HL-60 (cell line): Measurements from ENCODE around the gene CEP63.

ENCODE experiments used
- DNase-seq, 2 experiments: peaks; one replicate each; pipeline ENCODE4 v3.0.0-alpha.2; 2010 to 2020; ENCODE audit warnings: low read depth in 1 of 2, low spot score in 1 of 2
- H3K27ac ChIP-seq: fragments of 250-450 bp; sonication (Bioruptor Pico); replicated peaks from 2 replicates; pipeline ENCODE4 v1.5.1; 2020; ENCODE audit warnings: mild to moderate bottlenecking, moderate library complexity
- H3K27me3 ChIP-seq: fragments of 250-450 bp; sonication (Bioruptor Pico); 2 replicates; pipeline ENCODE4 v1.5.1; 2021; ENCODE audit warnings: mild to moderate bottlenecking, moderate library complexity; ENCODE audit not compliant: insufficient read depth, poor library complexity, severe bottlenecking
- H3K4me3 ChIP-seq: replicated peaks from 2 replicates; pipeline ENCODE4 v1.5.1; 2011; ENCODE audit warnings: mild to moderate bottlenecking, control low read depth, low read length; ENCODE audit not compliant: insufficient read depth
- CTCF ChIP-seq: IDR thresholded peaks from one replicate; pipeline ENCODE4 v1.5.1; 2011; ENCODE audit warnings: low read length, control low read depth, inconsistent platforms; ENCODE audit not compliant: insufficient read depth
- GABPA ChIP-seq: IDR thresholded peaks from 2 replicates; pipeline ENCODE4 v1.6.1; 2012; ENCODE audit warnings: low read depth
- POLR2AphosphoS5 ChIP-seq: IDR thresholded peaks from 2 replicates; pipeline ENCODE4 v1.6.1; 2012; ENCODE audit warnings: low read depth
- REST ChIP-seq: IDR thresholded peaks from 2 replicates; pipeline ENCODE4 v1.6.1; 2012; ENCODE audit warnings: low read depth; ENCODE audit not compliant: insufficient replicate concordance
- SPI1 ChIP-seq: IDR thresholded peaks from 2 replicates; pipeline ENCODE4 v1.6.1; 2012; ENCODE audit warnings: low read depth, mild to moderate bottlenecking, borderline replicate concordance

The CEP63 gene

GRCh38 chr3:134622806-134623365 is 137.0 kb downstream of the CEP63 start:
- Histone ChIP-seq H3K27me3 (no peaks in the 10 kb centered on the region), H3K27ac (no peak overlapping the region), H3K4me3 (no peak overlapping the region)
- TF ChIP-seq SPI1 (no peak), POLR2AphosphoS5 (no peak), CTCF (no peak), REST (no peak), GABPA (no peak)
- no peak for DNase-seq

GRCh38 chr3:134623615-134624245 is 137.9 kb downstream of the CEP63 start:
- H3K27ac ChIP-seq = no peak overlapping the region
- no peaks in the 10 kb centered on the region for H3K27me3 ChIP-seq
- no peak for TF ChIP-seq POLR2AphosphoS5
- TF ChIP-seq GABPA = no peak
- TF ChIP-seq CTCF = no peak
- TF ChIP-seq SPI1 = no peak
- DNase-seq = no peak
- no peak overlapping the region for H3K4me3 ChIP-seq
